Esophagus squamous epithelium (tissue), 5 donors: ENCODE measurements around the gene DAAM1. TPM values are rescaled to one million over a fixed set of nuclear protein-coding genes. Genes with fewer than 3 reads are reported as not detected.
A peak's percentile ranks its signal among the peaks of the same experiment; 100 is the strongest.

Experiments used
- DNase-seq: peaks from one replicate; lab custom pipeline; 2025; lab: John Stamatoyannopoulos, UW
- H3K27ac ChIP-seq, 4 donors: fragments of 200-600 bp; sonication (generic); one replicate each; pipeline ENCODE4 v1.5.1; 2016 to 2019; ENCODE audit warnings: mild to moderate bottlenecking in 1 of 4
- H3K27me3 ChIP-seq, 4 donors: fragments of 200-600 bp; sonication (generic); 1 replicate in 3 of 4; 2 replicates in 1 of 4; pipeline versions ENCODE4 v1.5.1 to v1.6.0; 2017 to 2021; ENCODE audit warnings: antibody characterized with exemption in 1 of 4
- H3K36me3 ChIP-seq, 3 donors: fragments of 200-600 bp; sonication (generic); one replicate each; pipeline ENCODE4 v1.5.1; 2016 to 2019
- H3K4me1 ChIP-seq, 3 donors: fragments of 200-600 bp; sonication (generic); one replicate each; pipeline ENCODE4 v1.5.1; 2017 to 2019
- H3K4me3 ChIP-seq, 4 donors: fragments of 200-600 bp; sonication (generic); 1 replicate in 3 of 4; 2 replicates in 1 of 4; pipeline ENCODE4 v1.5.1; 2016 to 2019; ENCODE audit warnings: mild to moderate bottlenecking in 2 of 4, moderate library complexity in 1 of 4
- H3K9me3 ChIP-seq, 3 donors: fragments of 200-600 bp; sonication (generic); one replicate each; pipeline ENCODE4 v1.5.1; 2016 to 2019
- POLR2A ChIP-seq, 4 donors: fragments of 450-650 bp; IDR thresholded peaks; one replicate each; pipeline ENCODE4 v1.6.1; 2017; ENCODE audit warnings: antibody characterized with exemption in 4 of 4, mild to moderate bottlenecking in 4 of 4, moderate library complexity in 3 of 4
- WGBS, 2 donors: methylation state at CpG; one replicate each; pipeline ENCODE4 v1.1.5; 2018; 5-methylcytosine and 5-hydroxymethylcytosine counted together
- intact Hi-C: fragments of 100-400 bp; cut with DNase I; formaldehyde crosslinking; loops from one replicate; pipeline ENCODE4 v1.15.0; 2022
- total RNA-seq, 4 donors: library from RNA; depleted of rRNA; stranded (reverse); fragments of >200 nt; gene quantifications; one replicate each; pipeline ENCODE4 v1.1.0, GENCODE V29; 2016
- TF ChIP-seq, protein P1 (sequence below), 6 experiments: fragments of 450-650 bp in 4 of 6; fragments of 200-600 bp in 2 of 6; sonication (generic) in 2 of 6; IDR thresholded peaks; one replicate each; pipeline ENCODE4 v1.5.1; 2016 to 2019; ENCODE audit warnings: antibody characterized with exemption in 6 of 6, mild to moderate bottlenecking in 4 of 6, moderate library complexity in 4 of 6
- donor health status: DM: yes; HTN: yes; CAD: no.

The DAAM1 gene
- total RNA-seq, 4 donors from 2014 or later = 47.2 to 91.7 (median 64.0) TPM

- H3K9me3 ChIP-seq = no peaks in the 10 kb centered on the region
- no peak overlapping the region for H3K27ac ChIP-seq
- peaks cover 0 to 24% (median 6%) of the 10 kb centered on the region in 3 donors for H3K4me1 ChIP-seq
- WGBS, 2 donors = 73 to 75% methylated on average over 5 of the region's 5 CpGs
- intact Hi-C loops = no loop called here
- no peaks in the 10 kb centered on the region for H3K36me3 ChIP-seq
- H3K4me3 ChIP-seq = no peak overlapping the region
- H3K27me3 ChIP-seq = peaks cover 0 to 11% (median 0%) of the 10 kb centered on the region in 4 donors
- TF ChIP-seq POLR2A (IDR thresholded peaks at IDR 0.05) = no peak
- TF ChIP-seq, protein P1, sequence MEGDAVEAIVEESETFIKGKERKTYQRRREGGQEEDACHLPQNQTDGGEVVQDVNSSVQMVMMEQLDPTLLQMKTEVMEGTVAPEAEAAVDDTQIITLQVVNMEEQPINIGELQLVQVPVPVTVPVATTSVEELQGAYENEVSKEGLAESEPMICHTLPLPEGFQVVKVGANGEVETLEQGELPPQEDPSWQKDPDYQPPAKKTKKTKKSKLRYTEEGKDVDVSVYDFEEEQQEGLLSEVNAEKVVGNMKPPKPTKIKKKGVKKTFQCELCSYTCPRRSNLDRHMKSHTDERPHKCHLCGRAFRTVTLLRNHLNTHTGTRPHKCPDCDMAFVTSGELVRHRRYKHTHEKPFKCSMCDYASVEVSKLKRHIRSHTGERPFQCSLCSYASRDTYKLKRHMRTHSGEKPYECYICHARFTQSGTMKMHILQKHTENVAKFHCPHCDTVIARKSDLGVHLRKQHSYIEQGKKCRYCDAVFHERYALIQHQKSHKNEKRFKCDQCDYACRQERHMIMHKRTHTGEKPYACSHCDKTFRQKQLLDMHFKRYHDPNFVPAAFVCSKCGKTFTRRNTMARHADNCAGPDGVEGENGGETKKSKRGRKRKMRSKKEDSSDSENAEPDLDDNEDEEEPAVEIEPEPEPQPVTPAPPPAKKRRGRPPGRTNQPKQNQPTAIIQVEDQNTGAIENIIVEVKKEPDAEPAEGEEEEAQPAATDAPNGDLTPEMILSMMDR (IDR thresholded peaks at IDR 0.05) = no peak
- DNase-seq = no peak
Observed at GRCh38 chr14:59160506-59160905, 28.0 kb upstream of the DAAM1 start.

GRCh38 chr14:59161561-59162175, 26.8 kb upstream of the DAAM1 start:
- Histone ChIP-seq H3K27me3 (peaks cover 0 to 11% (median 0%) of the 10 kb centered on the region in 4 donors), H3K36me3 (no peaks in the 10 kb centered on the region), H3K4me1 (peaks cover 0 to 24% (median 6%) of the 10 kb centered on the region in 3 donors), H3K27ac (peak overlapping the region in 1 of 4 donors; percentile 22), H3K4me3 (no peak overlapping the region), H3K9me3 (no peaks in the 10 kb centered on the region)
- DNase-seq = no peak
- TF ChIP-seq, protein P1 (IDR thresholded peaks at IDR 0.05) = no peak
- no peak for TF ChIP-seq POLR2A (IDR thresholded peaks at IDR 0.05)
- 37 to 43% methylated on average over 5 to 7 of the region's 7 CpGs for WGBS, 2 donors
- intact Hi-C loops = no loop called here

- TF ChIP-seq, protein P1 (IDR thresholded peaks at IDR 0.05) = no peak
- no peak for TF ChIP-seq POLR2A (IDR thresholded peaks at IDR 0.05)
- Histone ChIP-seq H3K4me3 (no peak overlapping the region), H3K27me3 (peaks cover 0 to 11% (median 0%) of the 10 kb centered on the region in 4 donors), H3K4me1 (peaks cover 0 to 15% (median 6%) of the 10 kb centered on the region in 3 donors), H3K36me3 (no peaks in the 10 kb centered on the region), H3K27ac (no peak overlapping the region), H3K9me3 (no peaks in the 10 kb centered on the region)
- no peak for DNase-seq
- WGBS, 2 donors = 86 to 89% methylated on average over 3 of the region's 3 CpGs
- intact Hi-C loops = no loop called here
Observed at GRCh38 chr14:59166258-59166657, 22.2 kb upstream of the DAAM1 start.

DNA sequence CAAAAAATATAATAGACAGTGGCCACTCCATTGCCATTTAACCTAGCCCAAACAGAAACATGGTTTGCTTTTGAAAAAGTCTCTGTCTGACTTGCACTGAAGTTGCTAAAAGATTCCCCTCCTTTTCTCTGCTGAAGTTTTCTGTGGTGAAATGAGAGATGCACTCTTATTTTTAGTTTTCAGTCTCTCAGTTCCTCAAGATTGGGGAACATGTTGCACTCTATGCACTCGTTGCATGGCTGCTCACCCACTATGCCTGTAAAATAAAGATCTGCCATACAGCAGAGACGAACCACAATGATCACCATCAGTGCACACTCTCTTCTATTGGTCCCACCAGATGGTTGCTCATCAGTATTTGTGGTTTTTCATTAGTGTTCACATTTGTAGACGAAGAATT, 13.1 kb upstream of the DAAM1 start:
- peaks cover 0 to 7% (median 6%) of the 10 kb centered on the region in 3 donors for H3K4me1 ChIP-seq
- no peaks in the 10 kb centered on the region for H3K36me3 ChIP-seq
- no peaks in the 10 kb centered on the region for H3K9me3 ChIP-seq
- 69 to 72% methylated on average over 3 of the region's 3 CpGs for WGBS, 2 donors
- DNase-seq = no peak
- no peak overlapping the region for H3K4me3 ChIP-seq
- H3K27me3 ChIP-seq = no peaks in the 10 kb centered on the region
- no peak overlapping the region for H3K27ac ChIP-seq
- intact Hi-C loops = no loop called here
- TF ChIP-seq, protein P1 (IDR thresholded peaks at IDR 0.05) = no peak
- no peak for TF ChIP-seq POLR2A (IDR thresholded peaks at IDR 0.05)

GRCh38 chr14:59176765-59177164, 11.7 kb upstream of the DAAM1 start:
- no peak for DNase-seq
- no peaks in the 10 kb centered on the region for H3K27me3 ChIP-seq
- peak overlapping the region in 2 of 4 donors; percentile 49 to 51 for H3K27ac ChIP-seq
- peaks cover 0 to 7% (median 6%) of the 10 kb centered on the region in 3 donors for H3K4me1 ChIP-seq
- no peak overlapping the region for H3K4me3 ChIP-seq
- intact Hi-C loops = no loop called here
- H3K9me3 ChIP-seq = no peaks in the 10 kb centered on the region
- H3K36me3 ChIP-seq = no peaks in the 10 kb centered on the region
- 63 to 82% methylated on average over 1 of the region's 1 CpG for WGBS, 2 donors
- TF ChIP-seq, protein P1 (IDR thresholded peaks at IDR 0.05) = no peak
- no peak for TF ChIP-seq POLR2A (IDR thresholded peaks at IDR 0.05)
